Measurements from ENCODE around the gene STPG3.
A peak's percentile ranks its signal among the peaks of the same experiment; 100 is the strongest.

Gene STPG3

GRCh38 chr9:137227054-137227852 lies 23.8 kb upstream of the STPG3 start, which contains the start of gene RNF224:
TSS of gene RNF224 (plus strand) at chr9:137227502. CDS start at chr9:137228336, 834 bp downstream.
- Mint-ChIP-seq H3K27me3 (ENCODE audit: low read depth) (peaks cover 2% of the 10 kb centered on the region), H3K9me3 (no peaks in the 10 kb centered on the region), H3K4me3 (no peak within 1 kb of the TSS), H3K27ac (peak within 1 kb of the TSS; percentile 16), H3K36me3 (ENCODE audit: low read depth) (no peaks in the 10 kb centered on the region), H3K4me1 (ENCODE audit: low read depth) (peaks cover 5% of the 10 kb centered on the region)
- peak; percentile 71 for DNase-seq (ENCODE audit: low spot score)

DNA sequence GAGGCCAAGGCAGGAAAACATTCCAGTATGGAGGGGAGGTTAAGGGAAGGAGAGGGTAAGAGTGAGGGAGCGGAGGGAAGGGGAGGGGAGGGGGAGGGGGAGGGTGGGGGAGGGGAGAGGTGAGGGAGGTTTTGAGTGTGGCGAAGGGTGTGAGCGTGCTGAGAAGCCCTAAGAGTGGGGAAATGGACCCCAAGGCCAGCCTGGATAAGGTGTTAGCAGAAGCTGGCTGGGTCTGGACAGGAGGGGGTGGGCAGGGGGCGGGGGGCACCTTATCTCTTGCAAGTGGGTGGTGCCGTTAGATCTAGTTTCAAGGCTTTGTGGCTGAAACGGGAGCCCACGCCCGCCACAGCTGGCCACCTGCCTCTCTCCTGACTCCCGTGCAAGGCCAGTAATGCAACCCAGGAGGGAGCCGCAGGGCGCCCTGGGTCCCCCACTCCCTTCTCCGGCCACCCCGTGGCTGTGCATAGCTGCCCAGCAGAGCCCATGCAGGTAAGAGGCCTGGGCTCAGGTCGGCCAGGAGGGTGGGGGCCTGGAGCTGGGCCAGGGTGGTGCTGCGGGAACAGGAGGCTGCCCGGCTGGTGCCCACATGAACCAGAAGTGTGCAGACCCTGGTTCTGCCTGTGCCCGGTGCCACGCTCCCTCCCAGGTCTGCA lies 23.1 kb upstream of the STPG3 start:
- peaks cover 3% of the 10 kb centered on the region for H3K4me1 Mint-ChIP-seq (ENCODE audit: low read depth)

GRCh38 chr9:137228506-137228967 lies 22.5 kb upstream of the STPG3 start:
- H3K27me3 Mint-ChIP-seq (ENCODE audit: low read depth): peaks cover 2% of the 10 kb centered on the region
- no peak overlapping the region for H3K27ac Mint-ChIP-seq
- DNase-seq (ENCODE audit: low spot score): no peak
- H3K9me3 Mint-ChIP-seq: no peaks in the 10 kb centered on the region
- H3K36me3 Mint-ChIP-seq (ENCODE audit: low read depth): no peaks in the 10 kb centered on the region
- H3K4me3 Mint-ChIP-seq: no peak overlapping the region
- peaks cover 2% of the 10 kb centered on the region for H3K4me1 Mint-ChIP-seq (ENCODE audit: low read depth)

More for the DNA sequence above, 23.1 kb upstream of the STPG3 start:
- Mint-ChIP-seq H3K36me3 (ENCODE audit: low read depth) (no peaks in the 10 kb centered on the region), H3K9me3 (no peaks in the 10 kb centered on the region), H3K4me3 (no peak overlapping the region), H3K27me3 (ENCODE audit: low read depth) (peaks cover 2% of the 10 kb centered on the region), H3K27ac (peak overlapping the region; percentile 16)
- DNase-seq (ENCODE audit: low spot score): no peak

DNA sequence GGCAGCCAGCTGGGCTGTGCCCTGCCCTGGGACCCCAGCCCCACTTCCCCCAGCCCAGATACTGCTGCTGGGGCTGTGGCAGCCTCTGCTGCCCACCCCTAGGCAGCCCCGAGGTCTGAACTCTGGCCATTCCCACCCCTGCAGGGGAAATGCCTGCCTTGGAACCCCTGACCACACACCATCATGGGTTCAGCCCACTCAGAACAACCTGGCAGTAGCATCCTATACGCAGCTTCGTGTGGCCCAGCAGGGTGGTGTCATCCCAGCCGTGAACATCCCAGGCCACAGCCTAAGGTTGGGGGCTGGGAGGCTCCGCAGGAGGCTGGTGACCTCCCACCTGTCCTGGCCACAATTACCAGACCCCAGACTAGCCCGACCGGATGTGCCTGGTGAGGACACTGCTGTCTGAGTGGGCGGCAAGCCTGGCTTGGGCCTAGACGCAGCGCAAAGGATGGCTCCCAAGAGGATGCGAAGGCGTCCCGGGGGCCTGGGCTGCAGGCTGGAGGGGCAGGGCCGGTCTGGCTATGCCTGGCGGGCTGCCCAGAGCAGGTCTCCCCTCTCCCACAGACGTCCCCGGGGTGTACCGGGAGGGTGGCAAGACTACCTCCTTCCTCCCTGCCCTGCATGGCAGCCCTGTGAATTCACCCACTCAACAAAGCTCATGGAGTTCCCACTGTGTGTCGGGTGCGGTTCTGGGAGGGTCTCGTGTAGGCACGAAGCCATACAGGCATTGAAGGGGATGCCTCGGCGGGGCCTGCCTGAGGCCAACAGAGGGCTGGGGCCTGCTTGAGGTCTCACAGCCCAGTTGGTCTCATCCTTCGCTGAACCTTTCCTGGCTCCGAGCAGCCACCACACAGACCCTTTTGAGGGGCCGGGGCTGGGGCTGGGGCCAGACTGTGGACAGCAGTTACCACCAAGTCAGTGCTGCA lies 21.9 kb upstream of the STPG3 start:
- Mint-ChIP-seq H3K4me3 (no peak overlapping the region), H3K27ac (no peak overlapping the region), H3K9me3 (no peaks in the 10 kb centered on the region), H3K27me3 (ENCODE audit: low read depth) (peaks cover 2% of the 10 kb centered on the region), H3K36me3 (ENCODE audit: low read depth) (no peaks in the 10 kb centered on the region), H3K4me1 (ENCODE audit: low read depth) (peaks cover 2% of the 10 kb centered on the region)
- no peak for DNase-seq (ENCODE audit: low spot score)

GRCh38 chr9:137229903-137230704 lies 21.0 kb upstream of the STPG3 start:
- Mint-ChIP-seq H3K27ac (no peak overlapping the region), H3K9me3 (no peaks in the 10 kb centered on the region), H3K27me3 (ENCODE audit: low read depth) (peaks cover 2% of the 10 kb centered on the region), H3K4me3 (no peak overlapping the region), H3K36me3 (ENCODE audit: low read depth) (no peaks in the 10 kb centered on the region), H3K4me1 (ENCODE audit: low read depth) (peaks cover 2% of the 10 kb centered on the region)
- DNase-seq (ENCODE audit: low spot score): no peak

DNA sequence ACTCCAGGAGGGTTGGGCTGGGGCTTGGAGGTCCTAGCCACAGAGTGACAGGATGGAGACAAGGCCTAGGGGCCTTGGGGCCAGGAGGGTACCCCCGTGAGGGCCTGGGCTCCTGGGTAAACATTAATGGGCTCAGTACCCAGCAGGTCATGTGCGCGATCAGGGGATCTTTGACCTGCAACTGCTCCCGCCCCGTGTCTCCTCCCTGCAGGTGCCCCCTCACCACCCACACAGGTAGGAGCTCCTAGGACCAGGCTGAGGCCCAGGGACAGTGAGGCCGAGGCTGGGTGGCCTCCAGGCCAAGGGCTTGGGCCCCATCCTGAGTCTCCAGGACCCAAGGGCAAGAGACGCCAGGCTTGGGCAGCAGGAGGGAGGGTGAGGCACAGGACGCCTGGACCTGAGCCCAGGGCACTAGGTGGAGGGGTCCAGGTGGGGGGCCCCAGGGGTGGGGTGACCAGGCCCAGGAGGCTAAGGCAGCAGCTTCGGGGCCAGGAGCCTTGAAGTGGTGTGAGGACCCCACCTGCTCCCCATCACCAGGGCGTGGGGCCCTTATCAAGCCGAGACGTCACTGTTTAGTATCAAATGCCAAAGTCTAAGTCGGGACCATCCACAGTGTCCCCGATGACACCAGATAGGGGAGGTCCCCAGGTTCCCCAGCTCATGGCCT lies 20.2 kb upstream of the STPG3 start, which contains the start of gene SLC34A3:
Gene SLC34A3 (plus strand): TSS at position 197 of the 667 bp plus-strand sequence. CDS start 802 bp downstream, outside the sequence.
- no peak within 1 kb of the TSS for H3K4me3 Mint-ChIP-seq
- no peaks in the 10 kb centered on the region for H3K9me3 Mint-ChIP-seq
- no peaks in the 10 kb centered on the region for H3K36me3 Mint-ChIP-seq (ENCODE audit: low read depth)
- no peak for DNase-seq (ENCODE audit: low spot score)
- peaks cover 2% of the 10 kb centered on the region for H3K4me1 Mint-ChIP-seq (ENCODE audit: low read depth)
- no peak within 1 kb of the TSS for H3K27ac Mint-ChIP-seq
- H3K27me3 Mint-ChIP-seq (ENCODE audit: low read depth): peaks cover 2% of the 10 kb centered on the region

DNA sequence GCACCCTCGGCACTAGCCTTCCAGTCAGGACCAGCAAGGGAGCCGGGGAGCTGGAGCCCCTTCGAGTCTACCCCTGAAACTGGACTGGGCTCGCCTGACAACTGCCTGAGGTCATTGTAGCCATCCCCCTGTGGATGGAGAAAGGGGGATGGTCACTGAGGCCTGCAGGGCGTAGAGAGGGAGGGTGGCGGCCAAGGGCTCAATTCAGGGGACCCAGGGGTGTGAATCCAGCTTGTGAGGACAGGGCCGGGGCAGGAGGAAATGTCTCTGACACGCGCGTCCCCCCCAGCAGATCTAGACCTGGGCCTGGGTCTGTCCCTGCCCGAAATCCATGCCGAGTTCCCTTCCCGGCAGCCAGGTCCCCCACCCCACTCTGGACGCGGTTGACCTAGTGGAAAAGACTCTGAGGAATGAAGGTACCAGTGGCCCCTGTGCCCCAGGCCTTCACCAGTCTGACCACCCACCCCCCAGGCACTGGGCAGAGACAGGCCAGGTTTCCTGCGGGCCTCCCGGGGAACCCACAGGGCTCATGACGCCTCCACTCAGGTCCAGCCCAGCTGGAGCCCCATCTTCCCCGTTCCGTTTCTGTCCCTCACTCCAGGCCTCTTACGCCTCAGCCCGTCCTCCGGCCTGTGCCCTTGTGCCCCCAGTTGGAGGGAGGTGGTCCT lies 19.6 kb upstream of the STPG3 start:
- Mint-ChIP-seq H3K4me1 (ENCODE audit: low read depth) (peaks cover 2% of the 10 kb centered on the region), H3K27ac (no peak overlapping the region), H3K9me3 (no peaks in the 10 kb centered on the region), H3K4me3 (no peak overlapping the region), H3K36me3 (ENCODE audit: low read depth) (no peaks in the 10 kb centered on the region), H3K27me3 (ENCODE audit: low read depth) (peaks cover 2% of the 10 kb centered on the region)
- DNase-seq (ENCODE audit: low spot score): no peak

GRCh38 chr9:137232101-137232500 lies 19.0 kb upstream of the STPG3 start:
- H3K27ac Mint-ChIP-seq: no peak overlapping the region
- no peak overlapping the region for H3K4me3 Mint-ChIP-seq
- H3K9me3 Mint-ChIP-seq: no peaks in the 10 kb centered on the region
- no peak for DNase-seq (ENCODE audit: low spot score)
- H3K27me3 Mint-ChIP-seq (ENCODE audit: low read depth): peaks cover 2% of the 10 kb centered on the region
- peaks cover 2% of the 10 kb centered on the region for H3K4me1 Mint-ChIP-seq (ENCODE audit: low read depth)
- no peaks in the 10 kb centered on the region for H3K36me3 Mint-ChIP-seq (ENCODE audit: low read depth)

DNA sequence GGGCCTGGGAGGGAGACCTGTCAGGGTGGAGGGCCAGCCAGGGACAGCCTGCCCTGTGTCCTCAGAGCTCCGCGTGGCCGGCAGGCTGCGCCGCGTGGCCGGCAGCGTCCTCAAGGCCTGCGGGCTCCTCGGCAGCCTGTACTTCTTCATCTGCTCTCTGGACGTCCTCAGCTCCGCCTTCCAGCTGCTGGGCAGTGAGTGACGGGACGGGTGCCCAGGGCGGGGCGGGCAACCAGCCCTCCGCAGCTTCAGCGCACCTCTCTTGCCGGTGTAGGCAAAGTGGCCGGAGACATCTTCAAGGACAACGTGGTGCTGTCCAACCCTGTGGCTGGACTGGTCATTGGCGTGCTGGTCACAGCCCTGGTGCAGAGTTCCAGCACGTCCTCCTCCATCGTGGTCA lies 18.6 kb upstream of the STPG3 start:
- Mint-ChIP-seq H3K4me3 (no peak overlapping the region), H3K27me3 (ENCODE audit: low read depth) (peaks cover 2% of the 10 kb centered on the region), H3K4me1 (ENCODE audit: low read depth) (peaks cover 2% of the 10 kb centered on the region), H3K27ac (no peak overlapping the region), H3K9me3 (no peaks in the 10 kb centered on the region), H3K36me3 (ENCODE audit: low read depth) (no peaks in the 10 kb centered on the region)
- DNase-seq (ENCODE audit: low spot score): no peak

- Mint-ChIP-seq H3K27me3 (ENCODE audit: low read depth) (no peaks in the 10 kb centered on the region), H3K4me3 (no peak overlapping the region), H3K4me1 (ENCODE audit: low read depth) (no peaks in the 10 kb centered on the region), H3K27ac (no peak overlapping the region), H3K9me3 (no peaks in the 10 kb centered on the region), H3K36me3 (ENCODE audit: low read depth) (no peaks in the 10 kb centered on the region)
- DNase-seq (ENCODE audit: low spot score): no peak
Measured at GRCh38 chr9:137233143-137233980, 17.7 kb upstream of the STPG3 start.

- Mint-ChIP-seq H3K27me3 (ENCODE audit: low read depth) (no peaks in the 10 kb centered on the region), H3K27ac (no peak overlapping the region)
Measured at GRCh38 chr9:137234055-137234697, 16.9 kb upstream of the STPG3 start.

More at GRCh38 chr9:137234055-137234697, 16.9 kb upstream of the STPG3 start:
- Mint-ChIP-seq H3K9me3 (no peaks in the 10 kb centered on the region), H3K36me3 (ENCODE audit: low read depth) (no peaks in the 10 kb centered on the region), H3K4me3 (no peak overlapping the region), H3K4me1 (ENCODE audit: low read depth) (peaks cover 5% of the 10 kb centered on the region)
- no peak for DNase-seq (ENCODE audit: low spot score)

All from T-helper 2 cell treated with Interferon-gamma antibody and Interleukin-4, amounts not matched to agents 5 μg/mL and 100 μg/mL, for 36 hours (primary cell).